ENCODE data around the gene NBEAL2.

DNA sequence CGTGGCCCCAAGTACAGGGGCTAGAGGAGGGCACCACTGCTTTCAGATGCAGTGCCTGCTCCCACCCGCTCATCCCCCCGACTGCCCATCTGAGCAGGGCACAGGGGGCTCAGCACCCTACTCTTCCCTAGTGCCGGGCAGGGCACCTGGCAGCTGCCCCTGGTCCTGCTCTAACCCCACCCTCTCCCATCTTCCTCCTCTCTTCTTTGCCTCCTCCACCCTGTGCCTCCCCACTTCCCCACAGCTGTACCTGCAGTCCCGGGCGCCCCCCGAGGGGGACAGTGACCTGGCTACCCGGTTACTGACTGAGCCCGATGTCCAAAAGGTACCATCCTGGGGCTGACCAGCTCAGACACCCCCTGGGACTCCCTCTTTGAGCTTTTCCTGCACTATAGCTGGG lies 12.8 kb downstream of the NBEAL2 start:
- TF ChIP-seq, protein P1, sequence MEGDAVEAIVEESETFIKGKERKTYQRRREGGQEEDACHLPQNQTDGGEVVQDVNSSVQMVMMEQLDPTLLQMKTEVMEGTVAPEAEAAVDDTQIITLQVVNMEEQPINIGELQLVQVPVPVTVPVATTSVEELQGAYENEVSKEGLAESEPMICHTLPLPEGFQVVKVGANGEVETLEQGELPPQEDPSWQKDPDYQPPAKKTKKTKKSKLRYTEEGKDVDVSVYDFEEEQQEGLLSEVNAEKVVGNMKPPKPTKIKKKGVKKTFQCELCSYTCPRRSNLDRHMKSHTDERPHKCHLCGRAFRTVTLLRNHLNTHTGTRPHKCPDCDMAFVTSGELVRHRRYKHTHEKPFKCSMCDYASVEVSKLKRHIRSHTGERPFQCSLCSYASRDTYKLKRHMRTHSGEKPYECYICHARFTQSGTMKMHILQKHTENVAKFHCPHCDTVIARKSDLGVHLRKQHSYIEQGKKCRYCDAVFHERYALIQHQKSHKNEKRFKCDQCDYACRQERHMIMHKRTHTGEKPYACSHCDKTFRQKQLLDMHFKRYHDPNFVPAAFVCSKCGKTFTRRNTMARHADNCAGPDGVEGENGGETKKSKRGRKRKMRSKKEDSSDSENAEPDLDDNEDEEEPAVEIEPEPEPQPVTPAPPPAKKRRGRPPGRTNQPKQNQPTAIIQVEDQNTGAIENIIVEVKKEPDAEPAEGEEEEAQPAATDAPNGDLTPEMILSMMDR (IDR thresholded peaks at IDR 0.05), result no peak
- no peak for TF ChIP-seq POLR2A (IDR thresholded peaks at IDR 0.05)

All from testis (tissue), 2 donors.